GM23248 (cell line): ENCODE measurements around the gene DLG1. TPM values are rescaled to one million over a fixed set of nuclear protein-coding genes. Genes with fewer than 3 reads are reported as not detected.

Experiments
- DNase-seq: peaks from one replicate; pipeline ENCODE4 v3.0.0-alpha.2; 2015
- H2AFZ ChIP-seq: fragments of 200-600 bp; sonication (generic); 2 replicates; pipeline ENCODE4 v1.6.1; 2016; ENCODE audit warnings: antibody characterized with exemption
- H3F3A ChIP-seq: fragments of 200-600 bp; sonication (generic); 2 replicates; pipeline ENCODE4 v1.6.1; 2016; ENCODE audit warnings: mild to moderate bottlenecking, antibody characterized with exemption, mixed run types; ENCODE audit not compliant: insufficient read depth
- H3K27ac ChIP-seq: fragments of 200-600 bp; sonication (generic); 2 replicates; pipeline ENCODE4 v1.5.1; 2016; ENCODE audit warnings: mild to moderate bottlenecking
- H3K27me3 ChIP-seq: fragments of 200-600 bp; sonication (generic); replicated peaks from 2 replicates; pipeline ENCODE4 v1.6.1; 2016; ENCODE audit warnings: mild to moderate bottlenecking; ENCODE audit not compliant: insufficient read depth
- H3K36me3 ChIP-seq: fragments of 200-600 bp; sonication (generic); 2 replicates; pipeline ENCODE4 v1.6.1; 2016; ENCODE audit warnings: low read depth, mild to moderate bottlenecking
- H3K4me1 ChIP-seq: fragments of 200-600 bp; sonication (generic); 2 replicates; pipeline ENCODE4 v1.6.1; 2016; ENCODE audit warnings: mild to moderate bottlenecking; ENCODE audit not compliant: insufficient read depth
- H3K4me2 ChIP-seq: fragments of 200-600 bp; sonication (generic); one replicate; pipeline ENCODE4 v1.6.1; 2016; ENCODE audit warnings: mild to moderate bottlenecking; ENCODE audit not compliant: unreplicated experiment
- H3K4me3 ChIP-seq: fragments of 200-600 bp; sonication (generic); 2 replicates; pipeline ENCODE4 v1.5.1; 2016; ENCODE audit warnings: mild to moderate bottlenecking
- H3K79me2 ChIP-seq: fragments of 200-600 bp; sonication (generic); 2 replicates; pipeline ENCODE4 v1.6.1; 2016; ENCODE audit warnings: mild to moderate bottlenecking; ENCODE audit not compliant: insufficient read depth
- H3K9ac ChIP-seq: fragments of 200-600 bp; sonication (generic); 2 replicates; pipeline ENCODE4 v1.6.1; 2016; ENCODE audit warnings: mild to moderate bottlenecking
- H3K9me2 ChIP-seq: fragments of 200-600 bp; sonication (generic); 2 replicates; pipeline ENCODE4 v1.6.1; 2016; ENCODE audit warnings: mixed run types, mild to moderate bottlenecking, moderate library complexity; ENCODE audit not compliant: insufficient read depth
- H3K9me3 ChIP-seq: fragments of 200-600 bp; sonication (generic); one replicate; pipeline ENCODE4 v1.6.1; 2017; ENCODE audit warnings: low read depth
- H4K20me1 ChIP-seq: fragments of 200-600 bp; sonication (generic); 2 replicates; pipeline ENCODE4 v1.6.0; 2016; ENCODE audit not compliant: insufficient read depth
- EZH2 ChIP-seq: fragments of 200-600 bp; sonication (generic); IDR thresholded peaks from 2 replicates; pipeline ENCODE4 v1.6.1; 2018; ENCODE audit warnings: antibody characterized with exemption, mild to moderate bottlenecking; ENCODE audit not compliant: insufficient read depth, poor library complexity, severe bottlenecking
- EZH2phosphoT487 ChIP-seq: fragments of 200-600 bp; sonication (generic); IDR thresholded peaks from 2 replicates; pipeline ENCODE4 v1.6.1; 2018; ENCODE audit warnings: antibody characterized with exemption, moderate library complexity, mild to moderate bottlenecking, low read depth; ENCODE audit not compliant: insufficient read depth
- WGBS, 2 experiments: methylation state at CpG; one replicate each; pipeline ENCODE4 v1.1.6; 2015 to 2017; ENCODE audit warnings: low lambda C conversion rate in 2 of 2, low coverage in 1 of 2; ENCODE audit errors: missing lambda C conversion rate in 2 of 2; 5-methylcytosine and 5-hydroxymethylcytosine counted together
- in situ Hi-C: fragments of 300-500 bp; cut with MboI; formaldehyde crosslinking; loops from 2 replicates; pipeline ENCODE4 v1.15.0; 2020
- polyA plus RNA-seq: library from polyadenylated mRNA; unstranded; fragments of >200 nt; fragmentation: Nextera tagmentation; extraction: Ambion mirVana; gene quantifications from 2 replicates; pipeline ENCODE4 v1.2.1, GENCODE V29; 2016
- total RNA-seq: library from RNA; depleted of rRNA; stranded (reverse); fragments of >200 nt; shearing (Covaris generic); gene quantifications from 2 replicates; pipeline ENCODE4 v1.2.3, GENCODE V29; 2014

The DLG1 gene
- total and polyA plus RNA-seq, 2 experiments from 2014 or later, result 23.2 to 45.9 TPM

- H3K79me2 ChIP-seq, result no peaks in the 10 kb centered on the region
- in situ Hi-C loops, result no loop called here
- H3K4me3 ChIP-seq, result peak overlapping the region; percentile 55
These were observed 269.5 kb downstream of the DLG1 start for GRCh38 chr3:197028728-197029510.

GRCh38 chr3:197027896-197028727 is 270.3 kb downstream of the DLG1 start:
- Histone ChIP-seq H3K9me2 (no peaks in the 10 kb centered on the region), H4K20me1 (no peaks in the 10 kb centered on the region), H3K9me3 (no peaks in the 10 kb centered on the region), H3K27ac (no peak overlapping the region), H3K79me2 (no peaks in the 10 kb centered on the region), H3K4me3 (no peak overlapping the region), H3K9ac (no peak overlapping the region), H2AFZ (no peak overlapping the region), H3F3A (peaks cover 21% of the 10 kb centered on the region), H3K4me1 (peaks cover 12% of the 10 kb centered on the region), H3K4me2 (no peak overlapping the region), H3K27me3 (peaks cover 6% of the 10 kb centered on the region; the same call in 1 of the 2 replicates), H3K36me3 (no peaks in the 10 kb centered on the region)
- no peak for DNase-seq
- in situ Hi-C loops, result no loop called here
- no peak for TF ChIP-seq EZH2phosphoT487
- no peak for TF ChIP-seq EZH2
- 78 to 84% methylated on average over 14 to 22 of the region's 22 CpGs for WGBS, 2 experiments

More at GRCh38 chr3:197028728-197029510, 269.5 kb downstream of the DLG1 start:
- Histone ChIP-seq H2AFZ (peak overlapping the region; percentile 60), H4K20me1 (no peaks in the 10 kb centered on the region), H3K27me3 (no peaks in the 10 kb centered on the region), H3K9me3 (no peaks in the 10 kb centered on the region), H3K27ac (no peak overlapping the region), H3K9me2 (no peaks in the 10 kb centered on the region), H3K4me2 (peak overlapping the region; percentile 14), H3K36me3 (no peaks in the 10 kb centered on the region), H3F3A (peaks cover 21% of the 10 kb centered on the region), H3K9ac (peak overlapping the region; percentile 61), H3K4me1 (peaks cover 12% of the 10 kb centered on the region)
- DNase-seq, result peak; percentile 41
- no peak for TF ChIP-seq EZH2phosphoT487
- peak; percentile 65 for TF ChIP-seq EZH2
- 7 to 11% methylated on average over 27 to 67 of the region's 67 CpGs for WGBS, 2 experiments

- H3K79me2 ChIP-seq, result no peaks in the 10 kb centered on the region
- no peak for TF ChIP-seq EZH2phosphoT487
- in situ Hi-C loops, result no loop called here
- no peak overlapping the region for H3K4me2 ChIP-seq
- H3F3A ChIP-seq, result peaks cover 18% of the 10 kb centered on the region
- peaks cover 10% of the 10 kb centered on the region; the same call in 1 of the 2 replicates for H3K27me3 ChIP-seq
- H3K9me2 ChIP-seq, result no peaks in the 10 kb centered on the region
- H3K9me3 ChIP-seq, result no peaks in the 10 kb centered on the region
- H3K4me1 ChIP-seq, result peaks cover 12% of the 10 kb centered on the region
- no peak overlapping the region for H3K9ac ChIP-seq
- H3K36me3 ChIP-seq, result no peaks in the 10 kb centered on the region
- H3K27ac ChIP-seq, result no peak overlapping the region
- DNase-seq, result peak; percentile 21
- 92 to 93% methylated on average over 15 to 29 of the region's 29 CpGs for WGBS, 2 experiments
- H4K20me1 ChIP-seq, result no peaks in the 10 kb centered on the region
- H3K4me3 ChIP-seq, result no peak overlapping the region
- no peak overlapping the region for H2AFZ ChIP-seq
These were observed 271.1 kb downstream of the DLG1 start for GRCh38 chr3:197027151-197027895.

DNA sequence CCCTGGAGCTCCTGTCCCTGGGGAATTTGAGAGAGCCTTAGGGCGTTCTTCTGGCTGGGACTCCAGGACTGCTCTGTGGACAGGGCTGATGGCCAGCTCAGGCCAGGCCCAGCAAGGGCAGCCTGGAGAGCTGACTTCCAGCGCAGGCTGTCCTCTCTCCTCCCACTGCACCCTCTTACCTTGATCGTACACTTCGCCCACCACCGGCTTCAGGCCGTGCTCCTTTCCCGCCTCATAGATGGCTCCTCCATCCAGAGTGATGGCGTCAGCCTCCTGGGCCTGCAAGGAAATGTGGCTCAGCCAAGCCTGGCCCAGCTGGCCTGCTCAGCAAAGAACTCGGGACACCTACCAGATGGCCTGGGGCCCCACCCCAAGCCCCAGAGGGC is 271.9 kb downstream of the DLG1 start:
- Histone ChIP-seq H3F3A (peaks cover 10% of the 10 kb centered on the region), H3K36me3 (no peaks in the 10 kb centered on the region), H2AFZ (no peak overlapping the region), H4K20me1 (no peaks in the 10 kb centered on the region), H3K4me3 (no peak overlapping the region), H3K9ac (no peak overlapping the region), H3K9me2 (no peaks in the 10 kb centered on the region), H3K27me3 (peaks cover 10% of the 10 kb centered on the region; the same call in 1 of the 2 replicates), H3K4me1 (peaks cover 6% of the 10 kb centered on the region; the same call in 1 of the 2 replicates), H3K27ac (no peak overlapping the region), H3K9me3 (no peaks in the 10 kb centered on the region), H3K4me2 (no peak overlapping the region), H3K79me2 (no peaks in the 10 kb centered on the region)
- TF ChIP-seq EZH2phosphoT487 (no peak), EZH2 (no peak)
- in situ Hi-C loops, result no loop called here
- DNase-seq, result no peak
- WGBS, 2 experiments, result 77 to 84% methylated on average over 9 of the region's 9 CpGs
